ENCODE data around the gene RBFOX2.

GRCh38 chr22:35988030-35988429 lies 40.6 kb downstream of the RBFOX2 start:
- TF ChIP-seq CTCF (IDR thresholded peaks at IDR 0.05) (no peak), POLR2A (IDR thresholded peaks at IDR 0.05) (no peak)
